MM.1S (cell line): Measurements from ENCODE around the gene CEP104.

Experiments used
- EZH2 ChIP-seq: fragments of 300-600 bp; sonication (generic); optimal IDR thresholded peaks from 2 replicates; pipeline ENCODE3; 2017; ENCODE audit warnings: low read depth, mild to moderate bottlenecking, antibody characterized with exemption, low read length, mixed read lengths
- EZH2phosphoT487 ChIP-seq: fragments of 300-600 bp; sonication (generic); IDR thresholded peaks from 2 replicates; pipeline ENCODE4 v1.6.1; 2018; ENCODE audit warnings: antibody characterized with exemption, low read length
- TF ChIP-seq, protein P1 (sequence below): fragments of 300-600 bp; sonication (generic); IDR thresholded peaks from 2 replicates; pipeline ENCODE4 v1.5.1; 2016; ENCODE audit warnings: antibody characterized with exemption, low read length, mixed read lengths

DNA sequence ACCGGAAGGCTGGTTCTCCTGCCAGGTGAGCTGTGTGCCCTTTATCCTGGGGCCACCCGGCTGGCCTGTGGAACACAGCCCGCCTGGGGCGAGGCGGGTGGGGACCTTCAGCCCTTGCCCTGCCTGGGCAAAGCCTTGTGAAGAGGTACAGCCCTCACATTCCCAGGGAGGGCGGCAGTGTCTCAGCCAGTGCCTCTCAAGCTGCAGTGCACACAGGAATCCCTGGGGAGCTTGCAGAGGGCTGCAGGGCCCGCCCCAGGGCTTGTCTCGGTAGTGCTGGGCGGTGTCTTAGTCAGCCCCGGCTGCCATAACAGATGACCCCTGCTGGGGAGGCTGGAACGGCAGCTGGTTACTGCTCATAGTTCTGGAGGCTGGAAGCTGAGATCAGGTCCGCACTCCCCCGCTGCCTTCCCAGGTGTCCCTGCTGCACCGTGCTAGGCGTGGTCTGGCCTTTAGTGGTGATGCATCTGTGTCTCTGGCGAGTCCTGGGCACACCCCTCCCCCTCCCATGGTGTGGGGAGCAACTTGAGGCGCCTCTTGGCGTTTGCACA lies 12.8 kb upstream of the CEP104 start:
- TF ChIP-seq, protein P1, sequence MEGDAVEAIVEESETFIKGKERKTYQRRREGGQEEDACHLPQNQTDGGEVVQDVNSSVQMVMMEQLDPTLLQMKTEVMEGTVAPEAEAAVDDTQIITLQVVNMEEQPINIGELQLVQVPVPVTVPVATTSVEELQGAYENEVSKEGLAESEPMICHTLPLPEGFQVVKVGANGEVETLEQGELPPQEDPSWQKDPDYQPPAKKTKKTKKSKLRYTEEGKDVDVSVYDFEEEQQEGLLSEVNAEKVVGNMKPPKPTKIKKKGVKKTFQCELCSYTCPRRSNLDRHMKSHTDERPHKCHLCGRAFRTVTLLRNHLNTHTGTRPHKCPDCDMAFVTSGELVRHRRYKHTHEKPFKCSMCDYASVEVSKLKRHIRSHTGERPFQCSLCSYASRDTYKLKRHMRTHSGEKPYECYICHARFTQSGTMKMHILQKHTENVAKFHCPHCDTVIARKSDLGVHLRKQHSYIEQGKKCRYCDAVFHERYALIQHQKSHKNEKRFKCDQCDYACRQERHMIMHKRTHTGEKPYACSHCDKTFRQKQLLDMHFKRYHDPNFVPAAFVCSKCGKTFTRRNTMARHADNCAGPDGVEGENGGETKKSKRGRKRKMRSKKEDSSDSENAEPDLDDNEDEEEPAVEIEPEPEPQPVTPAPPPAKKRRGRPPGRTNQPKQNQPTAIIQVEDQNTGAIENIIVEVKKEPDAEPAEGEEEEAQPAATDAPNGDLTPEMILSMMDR = no peak
- no peak for TF ChIP-seq EZH2
- no peak for TF ChIP-seq EZH2phosphoT487
